Measurements from ENCODE around the gene GRN.

The GRN gene

DNA sequence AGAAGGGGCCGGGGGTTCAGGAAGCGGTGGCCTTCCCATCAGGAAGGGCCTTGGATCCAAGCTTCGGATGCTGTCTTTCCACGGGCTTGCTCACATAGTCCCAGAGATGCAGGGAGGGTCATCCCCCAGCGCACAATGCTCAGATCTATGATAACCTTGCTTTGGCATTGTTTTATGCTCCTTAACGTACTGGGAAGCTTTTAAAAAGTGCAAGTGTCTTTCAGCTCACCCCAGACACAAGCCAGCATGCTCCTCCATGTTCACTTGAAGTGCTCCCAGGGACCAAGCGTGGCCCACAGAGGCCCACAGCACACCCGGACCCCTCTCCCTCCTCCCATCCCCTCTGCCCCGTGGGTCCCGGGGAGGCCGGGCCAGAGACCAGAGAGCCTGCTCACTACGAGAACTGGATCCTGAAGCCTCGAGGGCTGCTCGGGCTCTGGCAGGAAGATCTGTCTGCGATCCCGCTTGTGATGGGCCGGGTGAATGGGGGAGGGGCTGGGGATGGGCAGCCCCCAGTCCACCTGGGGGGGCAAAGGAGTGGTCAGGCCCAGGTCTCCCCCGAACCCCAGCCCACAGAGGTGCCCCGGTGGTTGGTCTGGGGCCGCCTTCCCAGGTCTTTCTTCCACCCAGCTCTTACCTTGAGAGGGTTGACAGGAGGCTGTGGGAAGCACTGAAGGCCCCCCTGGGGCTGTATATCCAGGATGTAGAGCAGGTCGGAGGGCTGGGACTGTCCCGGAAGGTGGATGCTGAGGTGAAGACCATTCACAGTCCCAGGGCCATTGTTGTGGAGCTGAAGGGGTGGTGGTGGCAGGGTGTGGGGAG, 30.3 kb downstream of the GRN start:
- Histone ChIP-seq H3K4me2 (ENCODE audit: low read length) (no peak overlapping the region), H3K9me2 (replicated peaks; ENCODE audit: control insufficient read depth, low read length) (no peaks in the 10 kb centered on the region), H3K27me3 (ENCODE audit: control insufficient read depth, low read length) (peaks cover 3% of the 10 kb centered on the region; the same call in 1 of the 2 replicates), H3K4me1 (ENCODE audit: control insufficient read depth, low read length) (no peaks in the 10 kb centered on the region), H3K4me3 (ENCODE audit: low read length) (no peak overlapping the region), H3F3A (ENCODE audit: control insufficient read depth, insufficient read depth) (no peaks in the 10 kb centered on the region), H4K20me1 (ENCODE audit: control insufficient read depth, insufficient read depth, low read depth, low read length) (no peaks in the 10 kb centered on the region), H3K79me2 (ENCODE audit: control insufficient read depth, low read length) (no peaks in the 10 kb centered on the region), H3K9me3 (ENCODE audit: control insufficient read depth, insufficient read depth, low read length) (no peaks in the 10 kb centered on the region), H3K27ac (ENCODE audit: low read depth, low read length) (no peak overlapping the region), H3K36me3 (ENCODE audit: control insufficient read depth, low read length) (no peaks in the 10 kb centered on the region)
- TF ChIP-seq, protein P1, sequence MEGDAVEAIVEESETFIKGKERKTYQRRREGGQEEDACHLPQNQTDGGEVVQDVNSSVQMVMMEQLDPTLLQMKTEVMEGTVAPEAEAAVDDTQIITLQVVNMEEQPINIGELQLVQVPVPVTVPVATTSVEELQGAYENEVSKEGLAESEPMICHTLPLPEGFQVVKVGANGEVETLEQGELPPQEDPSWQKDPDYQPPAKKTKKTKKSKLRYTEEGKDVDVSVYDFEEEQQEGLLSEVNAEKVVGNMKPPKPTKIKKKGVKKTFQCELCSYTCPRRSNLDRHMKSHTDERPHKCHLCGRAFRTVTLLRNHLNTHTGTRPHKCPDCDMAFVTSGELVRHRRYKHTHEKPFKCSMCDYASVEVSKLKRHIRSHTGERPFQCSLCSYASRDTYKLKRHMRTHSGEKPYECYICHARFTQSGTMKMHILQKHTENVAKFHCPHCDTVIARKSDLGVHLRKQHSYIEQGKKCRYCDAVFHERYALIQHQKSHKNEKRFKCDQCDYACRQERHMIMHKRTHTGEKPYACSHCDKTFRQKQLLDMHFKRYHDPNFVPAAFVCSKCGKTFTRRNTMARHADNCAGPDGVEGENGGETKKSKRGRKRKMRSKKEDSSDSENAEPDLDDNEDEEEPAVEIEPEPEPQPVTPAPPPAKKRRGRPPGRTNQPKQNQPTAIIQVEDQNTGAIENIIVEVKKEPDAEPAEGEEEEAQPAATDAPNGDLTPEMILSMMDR (IDR thresholded peaks at IDR 0.05; ENCODE audit: low read depth, low read length, poor library complexity, severe bottlenecking): no peak
- TF ChIP-seq EZH2phosphoT487 (IDR thresholded peaks at IDR 0.05; ENCODE audit: borderline replicate concordance, low read length): no peak

DNA sequence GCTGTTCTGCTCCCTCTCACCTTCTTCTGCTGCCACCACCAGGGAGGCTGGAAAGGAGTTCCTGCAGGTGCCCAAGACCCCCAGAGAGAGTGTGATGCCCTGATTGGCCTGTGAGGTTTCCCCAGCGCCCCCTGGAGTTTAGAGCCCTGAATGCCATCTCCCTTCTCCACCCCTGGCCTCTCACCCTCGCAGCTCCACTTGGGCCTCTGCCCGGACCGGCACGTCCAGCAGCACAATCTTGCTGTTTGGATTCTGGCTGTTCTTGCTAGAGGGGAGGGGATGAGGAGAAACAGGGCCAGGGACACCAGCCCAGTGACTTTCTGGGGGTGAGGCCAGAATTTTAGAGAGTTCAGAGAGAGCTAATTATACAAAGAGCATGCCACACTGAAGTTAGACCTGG, 31.0 kb downstream of the GRN start:
- H3K27ac ChIP-seq (ENCODE audit: low read depth, low read length): no peak overlapping the region
- TF ChIP-seq, protein P1 (IDR thresholded peaks at IDR 0.05; ENCODE audit: low read depth, low read length, poor library complexity, severe bottlenecking): peak; percentile 89
- no peak for TF ChIP-seq EZH2phosphoT487 (IDR thresholded peaks at IDR 0.05; ENCODE audit: borderline replicate concordance, low read length)
- H3K79me2 ChIP-seq (ENCODE audit: control insufficient read depth, low read length): no peaks in the 10 kb centered on the region
- H3K4me2 ChIP-seq (ENCODE audit: low read length): no peak overlapping the region
- H3K9me3 ChIP-seq (ENCODE audit: control insufficient read depth, insufficient read depth, low read length): no peaks in the 10 kb centered on the region
- no peaks in the 10 kb centered on the region for H3F3A ChIP-seq (ENCODE audit: control insufficient read depth, insufficient read depth)
- H3K9me2 ChIP-seq (replicated peaks; ENCODE audit: control insufficient read depth, low read length): no peaks in the 10 kb centered on the region
- H3K4me3 ChIP-seq (ENCODE audit: low read length): no peak overlapping the region
- H3K4me1 ChIP-seq (ENCODE audit: control insufficient read depth, low read length): no peaks in the 10 kb centered on the region
- H3K36me3 ChIP-seq (ENCODE audit: control insufficient read depth, low read length): no peaks in the 10 kb centered on the region
- H4K20me1 ChIP-seq (ENCODE audit: control insufficient read depth, insufficient read depth, low read depth, low read length): no peaks in the 10 kb centered on the region
- H3K27me3 ChIP-seq (ENCODE audit: control insufficient read depth, low read length): peaks cover 3% of the 10 kb centered on the region; the same call in 1 of the 2 replicates

DNA sequence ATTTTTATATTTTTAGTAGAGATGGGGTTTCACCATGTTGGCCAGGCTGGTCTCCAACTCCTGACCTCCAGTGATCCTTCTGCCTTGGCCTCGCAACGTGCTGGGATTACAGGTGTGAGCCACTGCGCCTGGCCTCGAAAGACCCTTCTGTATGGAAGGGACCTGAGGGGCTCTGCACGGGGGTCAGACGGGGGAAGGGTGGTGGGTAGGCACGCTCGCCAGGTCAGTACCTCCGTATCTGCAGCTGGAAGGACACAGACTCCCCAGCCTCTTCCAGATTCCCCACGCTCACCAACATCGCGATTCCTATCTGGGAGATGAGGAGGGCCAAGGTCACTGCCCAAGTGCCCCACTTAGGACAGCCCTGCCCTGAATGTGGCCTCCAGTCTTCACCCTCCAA, 31.7 kb downstream of the GRN start:
- no peaks in the 10 kb centered on the region for H4K20me1 ChIP-seq (ENCODE audit: control insufficient read depth, insufficient read depth, low read depth, low read length)
- no peaks in the 10 kb centered on the region for H3K9me2 ChIP-seq (replicated peaks; ENCODE audit: control insufficient read depth, low read length)
- H3K36me3 ChIP-seq (ENCODE audit: control insufficient read depth, low read length): no peaks in the 10 kb centered on the region
- no peaks in the 10 kb centered on the region for H3F3A ChIP-seq (ENCODE audit: control insufficient read depth, insufficient read depth)
- H3K27me3 ChIP-seq (ENCODE audit: control insufficient read depth, low read length): peaks cover 3% of the 10 kb centered on the region; the same call in 1 of the 2 replicates
- no peaks in the 10 kb centered on the region for H3K4me1 ChIP-seq (ENCODE audit: control insufficient read depth, low read length)
- no peaks in the 10 kb centered on the region for H3K9me3 ChIP-seq (ENCODE audit: control insufficient read depth, insufficient read depth, low read length)
- H3K4me3 ChIP-seq (ENCODE audit: low read length): no peak overlapping the region
- no peak overlapping the region for H3K27ac ChIP-seq (ENCODE audit: low read depth, low read length)
- TF ChIP-seq, protein P1 (IDR thresholded peaks at IDR 0.05; ENCODE audit: low read depth, low read length, poor library complexity, severe bottlenecking): no peak
- TF ChIP-seq EZH2phosphoT487 (IDR thresholded peaks at IDR 0.05; ENCODE audit: borderline replicate concordance, low read length): no peak
- no peak overlapping the region for H3K4me2 ChIP-seq (ENCODE audit: low read length)
- no peaks in the 10 kb centered on the region for H3K79me2 ChIP-seq (ENCODE audit: control insufficient read depth, low read length)
